B cell (primary cell): ENCODE measurements around the gene CLASP2. TPM values are rescaled to one million over a fixed set of nuclear protein-coding genes. Genes with fewer than 3 reads are reported as not detected.
"Not testable (repeated sequence)": the region's sequence is repeated elsewhere in the genome, so short reads cannot be mapped to it uniquely, and the experiment has no call there.

ENCODE experiments used
- ATAC-seq: fragments of 200-7000 bp; cut with Tn5 transposase; one replicate; pipeline ENCODE4 v1.10.0; 2021; ENCODE audit warnings: low read depth, mild to moderate bottlenecking, moderate number of reproducible peaks, moderate library complexity
- CTCF ChIA-PET: fragments of 350-600 bp; sonication (Branson Sonifier 250); formaldehyde crosslinking; loops from one replicate; lab custom pipeline; 2021; ENCODE audit warnings: antibody characterized with exemption, inconsistent platforms; lab: Charles Lee
- POLR2A ChIA-PET: fragments of 350-600 bp; sonication (Branson Sonifier 250); formaldehyde crosslinking; loops from one replicate; lab custom pipeline; 2021; ENCODE audit warnings: antibody characterized with exemption; lab: Charles Lee
- DNase-seq: peaks from one replicate; pipeline ENCODE4 v3.0.0; 2013
- H2AFZ ChIP-seq: 2 replicates; pipeline ENCODE4 v1.6.1; 2012; ENCODE audit warnings: mild to moderate bottlenecking, low read depth, low read length; ENCODE audit not compliant: insufficient read depth, poor library complexity, severe bottlenecking
- H3K27ac ChIP-seq, 2 donors: 1 replicate in 1 of 2; 2 replicates in 1 of 2; pipeline ENCODE4 v1.5.1; 2012 to 2013; ENCODE audit warnings: low read length in 2 of 2, mild to moderate bottlenecking in 2 of 2, moderate library complexity in 1 of 2
- H3K27me3 ChIP-seq, 4 experiments: fragments of 200-600 bp in 1 of 4; sonication (generic) in 1 of 4; replicated peaks in 1 of 4; 1 replicate in 2 of 4; 2 replicates in 2 of 4; pipeline versions ENCODE4 v1.6.1 to v1.7.0; 2013 to 2016; ENCODE audit warnings: low read length in 3 of 4, mild to moderate bottlenecking in 2 of 4, mixed read lengths in 1 of 4, moderate library complexity in 1 of 4; ENCODE audit not compliant: insufficient read depth in 4 of 4, control insufficient read depth in 3 of 4; ENCODE audit errors: control extremely low read depth in 1 of 4
- H3K36me3 ChIP-seq, 2 experiments: replicated peaks in 1 of 2; 1 replicate in 1 of 2; 2 replicates in 1 of 2; pipeline versions ENCODE4 v1.6.1 to v1.7.1; 2013; ENCODE audit warnings: low read length in 1 of 2; ENCODE audit not compliant: insufficient read depth in 2 of 2, control insufficient read depth in 1 of 2; ENCODE audit errors: control extremely low read depth in 1 of 2, extremely low read depth in 1 of 2
- H3K4me1 ChIP-seq, 2 donors: fragments of 200-600 bp in 1 of 2; sonication (generic) in 1 of 2; 1 replicate in 1 of 2; 2 replicates in 1 of 2; pipeline versions ENCODE4 v1.5.1 to v1.6.1; 2013 to 2017; ENCODE audit warnings: low read length in 2 of 2; ENCODE audit not compliant: control insufficient read depth in 2 of 2, insufficient read depth in 2 of 2
- H3K4me2 ChIP-seq: replicated peaks from 2 replicates; pipeline ENCODE3; 2012; ENCODE audit warnings: mild to moderate bottlenecking, low read depth, low read length; ENCODE audit not compliant: poor library complexity, severe bottlenecking
- H3K4me3 ChIP-seq, 5 experiments: fragments of 200-600 bp in 1 of 5; sonication (generic) in 1 of 5; 1 replicate in 3 of 5; 2 replicates in 2 of 5; pipeline versions ENCODE4 v1.5.1 to v1.7.0; 2011 to 2016; ENCODE audit warnings: low read length in 4 of 5, mild to moderate bottlenecking in 4 of 5, low read depth in 2 of 5, control low read depth in 1 of 5, moderate library complexity in 1 of 5; ENCODE audit not compliant: insufficient read depth in 1 of 5; ENCODE audit errors: control extremely low read depth in 1 of 5, extremely low read depth in 1 of 5
- H3K79me2 ChIP-seq: fragments of 200-600 bp; sonication (generic); one replicate; pipeline ENCODE4 v1.6.0; 2016; ENCODE audit warnings: low read length; ENCODE audit not compliant: control insufficient read depth, insufficient read depth
- H3K9ac ChIP-seq: fragments of 200-600 bp; sonication (generic); 2 replicates; pipeline ENCODE4 v1.6.1; 2017; ENCODE audit warnings: mild to moderate bottlenecking, low read length, moderate library complexity
- H3K9me3 ChIP-seq, 3 donors: one replicate each; pipeline versions ENCODE4 v1.6.1 to v1.7.1; 2013; ENCODE audit warnings: low read length in 2 of 3; ENCODE audit not compliant: control insufficient read depth in 2 of 3, insufficient read depth in 1 of 3; ENCODE audit errors: control extremely low read depth in 1 of 3
- H4K20me1 ChIP-seq: 2 replicates; pipeline ENCODE4 v1.6.0; 2012; ENCODE audit warnings: mild to moderate bottlenecking, low read length; ENCODE audit not compliant: insufficient read depth, control insufficient read depth, poor library complexity, severe bottlenecking
- H3K27ac Mint-ChIP-seq: one replicate; pipeline ENCODE4 v1.8.0; 2021; ENCODE audit warnings: mixed read lengths
- H3K27me3 Mint-ChIP-seq: one replicate; pipeline ENCODE4 v1.8.0; 2021; ENCODE audit warnings: mixed read lengths
- H3K4me1 Mint-ChIP-seq: one replicate; pipeline ENCODE4 v1.8.0; 2021; ENCODE audit warnings: mixed read lengths
- H3K4me3 Mint-ChIP-seq: one replicate; pipeline ENCODE4 v1.8.0; 2021; ENCODE audit warnings: mixed read lengths
- H3K9me3 Mint-ChIP-seq: one replicate; pipeline ENCODE4 v1.8.0; 2022; ENCODE audit warnings: mixed read lengths; ENCODE audit not compliant: insufficient read depth
- EZH2 ChIP-seq: IDR thresholded peaks from 2 replicates; pipeline ENCODE4 v1.6.1; 2012; ENCODE audit warnings: borderline replicate concordance, low read depth, mild to moderate bottlenecking, moderate library complexity, low read length; ENCODE audit not compliant: insufficient read depth, poor library complexity, severe bottlenecking
- WGBS: methylation state at CpG from one replicate; pipeline ENCODE4 v1.1.5; 2013; ENCODE audit warnings: missing lambda C conversion rate; ENCODE audit not compliant: insufficient coverage; 5-methylcytosine and 5-hydroxymethylcytosine counted together
- intact Hi-C: fragments of 100-400 bp; cut with micrococcal nuclease; formaldehyde crosslinking; loops from one replicate; pipeline ENCODE4 v1.10.0; 2022
- polyA plus RNA-seq: library from polyadenylated mRNA; depleted of rRNA; stranded (reverse); fragments of >200 nt; gene quantifications from 2 replicates; pipeline ENCODE4 v1.2.3, GENCODE V29; 2012
- total RNA-seq, 2 donors: library from RNA; stranded (reverse); fragments of 120-200 nt in 1 of 2; gene quantifications; 1 replicate in 1 of 2; 2 replicates in 1 of 2; pipeline versions ENCODE4 v1.2.3 to v1.2.4, GENCODE V29; 2013 to 2022
- TF ChIP-seq, protein P1 (sequence below): fragments of 200-600 bp; IDR thresholded peaks from one replicate; pipeline ENCODE4 v1.8.0; 2022; ENCODE audit warnings: antibody characterized with exemption, mild to moderate bottlenecking

CLASP2 gene
- total and polyA plus RNA-seq, 2 donors (not counting 1 experiment from before 2014, with no cell fraction given): 10.7 to 109 TPM

DNA sequence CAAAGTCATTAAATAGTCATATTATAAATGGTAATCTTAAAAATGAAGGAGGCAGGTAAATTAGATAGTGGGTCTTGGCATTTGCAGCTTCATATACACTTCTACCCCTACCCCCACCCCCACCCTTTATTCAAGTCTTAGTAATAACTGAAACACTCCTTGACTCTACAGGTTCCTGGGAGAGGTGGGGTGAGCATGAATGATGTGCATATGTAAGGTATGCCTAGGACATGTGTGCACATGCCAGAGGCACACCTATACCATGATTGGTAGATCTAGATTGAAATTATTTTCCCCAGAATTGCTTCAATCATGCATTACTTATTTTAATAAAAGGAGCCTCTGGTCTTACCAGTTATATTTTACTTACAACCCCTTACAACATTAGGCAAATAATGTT lies 40.2 kb upstream of the CLASP2 start:
- ChIA-PET CTCF (no interaction called here), POLR2A (no interaction called here)
- H3K9me3 Mint-ChIP-seq: peaks cover 10% of the 10 kb centered on the region
- no peaks in the 10 kb centered on the region for H4K20me1 ChIP-seq
- no peaks in the 10 kb centered on the region for H3K79me2 ChIP-seq
- no peaks in the 10 kb centered on the region for H3K4me1 Mint-ChIP-seq
- peaks cover 0 to 3% (median 0%) of the 10 kb centered on the region in 4 experiments for H3K27me3 ChIP-seq
- no peak overlapping the region for H3K4me3 ChIP-seq
- no peak overlapping the region for H3K27ac Mint-ChIP-seq
- no peaks in the 10 kb centered on the region for H3K36me3 ChIP-seq
- peaks cover 12% of the 10 kb centered on the region for H3K27me3 Mint-ChIP-seq
- H3K9me3 ChIP-seq: peaks cover 4 to 14% (median 14%) of the 10 kb centered on the region in 3 donors
- H2AFZ ChIP-seq: no peak overlapping the region
- no peak overlapping the region for H3K9ac ChIP-seq
- no peak for ATAC-seq
- no peak overlapping the region for H3K27ac ChIP-seq
- intact Hi-C loops: no loop called here
- H3K4me1 ChIP-seq: no peaks in the 10 kb centered on the region
- no peak for DNase-seq
- H3K4me2 ChIP-seq: no peak overlapping the region
- no peak overlapping the region for H3K4me3 Mint-ChIP-seq
- no peak for TF ChIP-seq EZH2
- TF ChIP-seq, protein P1, sequence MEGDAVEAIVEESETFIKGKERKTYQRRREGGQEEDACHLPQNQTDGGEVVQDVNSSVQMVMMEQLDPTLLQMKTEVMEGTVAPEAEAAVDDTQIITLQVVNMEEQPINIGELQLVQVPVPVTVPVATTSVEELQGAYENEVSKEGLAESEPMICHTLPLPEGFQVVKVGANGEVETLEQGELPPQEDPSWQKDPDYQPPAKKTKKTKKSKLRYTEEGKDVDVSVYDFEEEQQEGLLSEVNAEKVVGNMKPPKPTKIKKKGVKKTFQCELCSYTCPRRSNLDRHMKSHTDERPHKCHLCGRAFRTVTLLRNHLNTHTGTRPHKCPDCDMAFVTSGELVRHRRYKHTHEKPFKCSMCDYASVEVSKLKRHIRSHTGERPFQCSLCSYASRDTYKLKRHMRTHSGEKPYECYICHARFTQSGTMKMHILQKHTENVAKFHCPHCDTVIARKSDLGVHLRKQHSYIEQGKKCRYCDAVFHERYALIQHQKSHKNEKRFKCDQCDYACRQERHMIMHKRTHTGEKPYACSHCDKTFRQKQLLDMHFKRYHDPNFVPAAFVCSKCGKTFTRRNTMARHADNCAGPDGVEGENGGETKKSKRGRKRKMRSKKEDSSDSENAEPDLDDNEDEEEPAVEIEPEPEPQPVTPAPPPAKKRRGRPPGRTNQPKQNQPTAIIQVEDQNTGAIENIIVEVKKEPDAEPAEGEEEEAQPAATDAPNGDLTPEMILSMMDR: no peak

DNA sequence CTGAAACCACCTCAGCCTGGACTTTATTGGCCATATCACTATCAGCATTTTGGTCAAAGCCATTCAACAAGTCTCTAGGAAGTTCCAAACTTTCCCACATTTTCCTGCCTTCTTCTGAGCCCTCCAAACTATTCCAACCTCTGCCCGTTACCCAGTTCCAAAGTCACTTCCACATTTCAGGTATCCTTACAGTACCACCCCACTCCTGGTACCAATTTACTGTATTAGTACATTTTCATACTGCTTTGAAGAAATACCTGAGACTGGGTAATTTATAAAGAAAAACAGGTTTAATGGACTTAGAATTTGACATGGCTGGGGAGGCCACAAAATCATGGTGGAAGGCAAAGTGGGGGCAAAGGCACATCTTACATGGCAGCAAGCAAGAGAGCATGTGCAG lies 36.3 kb upstream of the CLASP2 start:
- H3K36me3 ChIP-seq, H3K9me3 Mint-ChIP-seq, intact Hi-C loops, H3K27ac Mint-ChIP-seq, H3K9ac ChIP-seq, H3K27me3 Mint-ChIP-seq, CTCF ChIA-PET, DNase-seq, H3K27ac ChIP-seq, POLR2A ChIA-PET, H3K4me1 ChIP-seq, ATAC-seq, H4K20me1 ChIP-seq, H3K4me3 ChIP-seq, H3K4me1 Mint-ChIP-seq, H2AFZ ChIP-seq, H3K79me2 ChIP-seq, H3K4me3 Mint-ChIP-seq, H3K27me3 ChIP-seq, H3K4me2 ChIP-seq: not testable (repeated sequence)
- WGBS: no CpG with 5 or more reads among the region's 1 CpG
- peaks cover 4 to 14% (median 14%) of the 10 kb centered on the region in 3 donors for H3K9me3 ChIP-seq
